NCI-H128 (cell line): ENCODE data around the gene ZNF552.
"Not testable (repeated sequence)": the region's sequence is repeated elsewhere in the genome, so short reads cannot be mapped to it uniquely, and the experiment has no call there.

ENCODE experiments used
- DNase-seq: peaks from one replicate; lab custom pipeline; 2025; ENCODE audit not compliant: unreplicated experiment; lab: John Stamatoyannopoulos, UW

Gene ZNF552

DNA sequence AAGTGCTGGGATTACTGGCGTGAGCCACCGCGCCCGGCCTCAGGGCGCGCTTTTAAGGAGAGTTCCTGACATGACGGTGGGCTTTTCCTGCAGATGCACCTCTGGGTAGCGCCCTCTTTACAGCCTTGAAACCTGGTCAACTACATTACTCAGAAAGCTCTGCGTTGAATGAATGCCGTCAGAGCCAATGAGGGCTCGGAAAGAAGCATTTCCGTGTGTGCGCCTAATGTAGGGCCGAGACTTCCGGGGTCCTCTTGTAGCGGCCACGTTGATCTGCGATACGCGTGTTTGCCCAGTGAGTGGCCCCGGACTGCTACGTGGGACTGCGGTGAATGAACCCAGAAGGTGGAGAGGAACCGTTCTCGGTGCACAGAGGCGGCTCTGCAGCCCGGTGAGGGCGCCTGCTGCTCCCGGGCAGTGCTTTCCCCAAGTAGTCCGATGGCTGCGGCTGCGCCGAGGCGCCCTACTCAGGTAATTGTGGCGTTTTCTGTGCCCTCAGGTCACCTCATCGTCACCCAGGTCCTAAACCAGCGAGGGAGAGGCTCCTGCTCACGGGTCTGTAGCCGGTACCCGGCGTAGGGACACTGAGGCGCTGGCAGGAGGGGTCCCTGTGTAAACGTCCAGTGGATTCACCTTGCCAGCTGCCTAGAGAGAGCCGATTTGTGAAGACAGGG lies 4.9 kb upstream of the ZNF552 start:
- peak; percentile 70 for DNase-seq

DNA sequence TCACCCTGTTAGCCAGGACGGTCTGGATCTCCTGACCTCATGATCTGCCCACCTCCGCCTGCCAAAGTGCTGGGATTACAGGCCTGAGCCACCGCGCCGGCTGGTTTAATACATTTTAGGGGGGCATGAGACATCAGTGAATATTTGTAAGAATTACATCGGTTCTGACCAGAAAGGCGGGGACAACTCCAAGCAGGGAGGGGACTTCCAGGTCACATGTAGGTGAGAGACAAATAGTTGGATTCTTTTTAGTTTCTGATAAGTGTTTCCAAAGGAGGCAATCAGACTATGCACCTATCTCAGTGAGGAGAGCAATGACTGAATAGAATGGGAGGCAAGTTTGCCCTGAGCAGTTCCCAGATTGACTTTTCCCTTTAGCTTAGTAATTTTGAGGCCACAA lies 3.7 kb upstream of the ZNF552 start:
- DNase-seq, result no peak

DNA sequence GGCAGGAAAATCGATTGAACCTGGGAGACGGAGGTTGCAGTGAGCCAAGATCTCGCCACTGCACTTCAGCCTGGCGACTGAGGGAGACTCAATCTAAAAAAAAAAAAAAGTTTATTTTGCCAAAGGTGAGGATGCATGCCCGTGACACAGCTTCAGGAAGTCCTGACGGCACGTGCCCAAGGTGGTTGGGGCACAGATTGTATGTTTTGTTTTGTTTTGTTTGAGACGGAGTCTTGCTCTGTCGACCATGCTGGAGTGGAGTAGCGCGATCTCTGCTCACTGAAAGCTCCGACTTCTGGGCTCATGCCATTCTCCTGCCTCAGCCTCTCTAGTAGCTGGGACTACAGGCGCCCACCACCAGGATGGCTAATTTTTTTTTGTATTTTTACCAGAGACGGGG lies 3.3 kb upstream of the ZNF552 start:
- no peak for DNase-seq

DNA sequence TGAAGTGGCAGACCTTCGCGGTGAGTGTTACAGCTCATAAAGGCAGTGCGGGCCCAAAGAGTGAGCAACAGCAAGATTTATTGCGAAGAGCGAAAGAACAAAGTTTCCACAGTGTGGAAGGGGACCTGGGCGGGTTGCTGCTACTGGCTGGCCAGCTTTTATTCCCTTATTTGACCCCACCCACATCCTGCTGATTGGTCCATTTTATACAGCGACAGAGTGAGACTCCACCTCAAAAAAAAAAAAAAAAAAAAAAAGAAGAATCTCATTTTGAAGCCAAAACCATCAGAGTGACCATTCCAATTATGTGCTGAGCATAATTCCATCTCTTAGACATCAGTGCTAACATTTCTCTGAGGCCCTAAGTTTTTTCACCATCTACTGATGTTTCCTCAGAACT lies 1.9 kb upstream of the ZNF552 start:
- no peak for DNase-seq

DNA sequence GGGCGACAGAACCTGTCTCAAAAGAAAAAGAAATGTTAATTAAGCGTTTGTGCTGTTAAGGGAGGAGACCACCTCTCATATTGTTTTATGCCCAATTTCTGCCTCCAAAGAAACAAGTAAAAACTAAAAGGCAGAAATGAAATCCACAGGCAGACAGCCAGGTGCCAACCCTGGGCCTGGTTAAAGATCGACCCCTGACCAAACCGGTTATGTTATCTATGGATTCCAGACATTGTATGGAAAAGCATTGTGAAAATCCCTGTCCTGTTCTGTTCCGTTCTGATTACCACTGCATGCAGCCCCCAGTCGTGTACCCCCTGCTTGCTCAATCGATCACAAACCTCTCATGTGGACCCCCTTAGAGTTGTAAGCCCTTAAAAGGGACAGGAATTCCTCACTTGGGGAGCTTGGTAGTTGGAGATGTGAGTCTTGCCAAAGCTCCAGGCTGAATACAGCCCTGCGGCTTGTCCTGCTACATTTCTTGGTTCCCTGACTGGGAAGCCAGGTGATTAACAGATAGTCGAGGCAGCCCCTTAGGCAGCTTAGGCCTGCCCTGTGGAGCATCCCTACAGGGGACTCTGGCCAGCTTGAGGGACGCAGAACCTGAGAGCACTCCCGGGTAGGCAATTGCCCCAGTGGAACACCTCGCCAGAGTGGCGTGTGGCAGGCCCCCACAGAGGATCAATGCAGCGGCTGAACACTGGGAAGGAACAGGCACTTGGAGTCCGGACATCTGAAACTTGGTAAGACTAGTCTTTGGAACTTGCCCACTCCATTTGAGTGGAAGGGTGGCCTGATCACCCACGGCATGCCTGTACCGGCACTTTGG lies 748 bp upstream of the ZNF552 start:
- no peak for DNase-seq

DNA sequence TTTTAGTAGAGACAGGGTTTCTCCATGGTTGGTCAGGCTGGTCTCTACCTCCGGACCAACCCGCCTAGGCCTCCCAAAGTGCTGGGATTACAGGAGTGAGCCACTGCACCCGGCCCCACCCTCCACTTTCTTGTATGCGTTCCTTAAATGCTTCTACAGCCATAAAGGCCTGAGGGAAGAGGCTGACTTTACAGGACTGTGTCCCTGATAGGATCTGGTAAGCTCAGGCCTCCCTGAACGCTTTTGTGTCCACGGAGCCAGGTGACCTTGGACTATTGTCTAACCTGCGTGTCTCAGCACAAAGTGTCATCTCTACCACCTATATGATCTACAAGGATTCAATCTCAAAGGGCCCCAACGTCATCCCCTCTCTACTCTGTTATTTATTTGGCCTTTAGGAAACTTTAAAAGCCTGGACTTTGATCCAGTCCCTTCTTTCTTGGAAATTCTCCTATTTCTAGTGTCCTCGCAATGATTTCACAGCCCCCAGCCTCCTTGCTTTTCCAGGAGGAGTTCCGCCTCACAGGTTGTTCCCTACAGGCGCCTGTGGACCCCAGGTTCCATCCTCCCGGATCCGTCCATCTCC lies 701 bp downstream of the ZNF552 start:
- no peak for DNase-seq

DNA sequence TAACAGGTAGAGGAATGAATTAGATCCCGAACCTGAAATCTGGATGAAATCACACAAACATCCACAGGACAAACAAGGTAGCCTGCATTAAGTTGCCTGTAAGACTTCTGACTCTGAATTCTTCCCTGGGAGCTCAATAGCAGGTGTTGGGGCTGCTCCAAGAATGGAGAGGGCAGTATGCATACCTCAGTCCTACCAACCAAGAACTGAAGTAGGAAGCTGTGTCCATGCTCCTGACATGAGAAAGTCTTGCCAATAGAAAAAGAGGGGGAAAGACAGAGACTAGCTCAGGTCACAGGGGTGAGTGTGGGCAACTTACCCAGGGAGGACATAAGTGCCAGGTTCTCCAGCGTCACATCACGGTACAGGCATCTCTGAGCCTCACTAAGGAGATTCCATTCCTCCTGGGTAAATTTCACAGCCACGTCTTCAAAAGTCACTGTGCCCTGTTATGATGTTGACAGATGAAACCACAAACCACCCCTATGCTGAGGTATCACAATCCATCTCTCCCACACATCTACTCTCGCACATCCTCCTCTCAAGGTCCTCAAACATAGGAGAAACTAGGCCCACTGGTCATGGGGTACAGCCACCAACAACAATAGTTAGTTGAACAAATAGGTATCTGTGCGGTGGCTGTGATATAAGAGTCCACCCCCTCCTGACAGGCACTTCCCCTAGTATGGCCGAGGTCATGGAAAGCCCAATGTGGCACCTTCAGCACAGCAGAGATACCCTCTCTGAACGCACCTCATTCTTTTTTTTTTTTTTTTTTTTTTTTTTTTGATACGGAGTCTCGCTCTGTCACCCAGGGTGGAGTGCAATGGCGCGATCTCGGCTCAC lies 1.5 kb downstream of the ZNF552 start:
- not testable (repeated sequence) for DNase-seq

DNA sequence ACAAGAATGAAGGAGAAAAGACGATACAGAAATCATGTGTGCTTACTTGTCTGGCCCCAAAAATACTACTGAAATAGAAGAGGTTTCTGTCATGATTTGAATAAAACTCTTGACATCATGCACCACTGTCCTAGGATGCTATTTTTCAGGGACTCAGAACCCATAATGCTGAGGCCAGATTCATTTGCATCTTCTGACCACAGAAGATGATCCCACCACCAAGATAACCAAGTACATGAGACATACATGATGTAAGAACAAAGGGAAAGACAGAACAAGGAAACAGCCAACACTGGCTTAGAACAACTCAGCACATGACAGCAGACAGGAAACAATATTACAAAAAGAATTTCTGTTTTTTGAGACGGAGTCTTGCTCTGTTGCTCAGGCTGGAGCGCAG lies 2.5 kb downstream of the ZNF552 start:
- DNase-seq, result no peak

DNA sequence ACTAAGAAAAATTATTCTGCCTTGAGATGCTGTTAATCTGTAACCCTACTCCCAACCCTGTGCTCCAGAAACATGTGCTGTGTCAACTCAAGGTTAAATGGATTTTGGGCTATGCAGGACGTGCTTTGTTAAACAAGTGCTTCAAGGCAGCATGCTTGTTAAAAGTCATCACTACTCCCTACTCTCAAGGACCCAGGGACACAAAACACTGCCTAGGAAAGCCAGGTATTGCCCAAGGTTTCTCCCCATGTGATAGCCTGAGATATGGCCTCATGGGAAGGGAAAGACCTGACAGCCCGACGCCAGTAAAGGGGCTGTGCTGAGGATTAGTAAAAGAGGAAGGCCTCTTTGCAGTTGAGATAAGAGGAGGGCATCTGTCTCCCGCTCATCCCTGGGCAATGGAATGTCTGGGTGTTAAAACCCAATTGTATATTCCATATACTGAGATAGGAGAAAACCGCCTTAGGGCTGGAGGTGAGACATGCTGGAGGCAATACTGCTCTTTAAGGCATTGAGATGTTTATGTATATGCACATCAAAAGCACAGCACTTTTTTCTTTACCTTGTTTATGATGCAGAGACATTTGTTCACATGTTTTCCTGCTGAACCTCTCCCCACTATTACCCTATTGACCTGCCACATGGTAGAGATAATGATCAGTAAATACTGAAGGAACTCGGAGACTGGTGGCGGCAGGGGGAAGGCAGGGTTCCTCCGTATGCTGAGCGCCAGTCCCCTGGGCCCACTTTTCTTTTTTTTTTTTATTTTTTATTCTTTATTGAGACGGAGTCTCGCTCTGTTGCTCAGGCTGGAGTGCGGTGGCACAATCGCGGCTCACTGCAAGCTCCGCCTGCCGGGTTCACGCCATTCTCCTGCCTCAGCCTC lies 4.1 kb downstream of the ZNF552 start:
- not testable (repeated sequence) for DNase-seq

DNA sequence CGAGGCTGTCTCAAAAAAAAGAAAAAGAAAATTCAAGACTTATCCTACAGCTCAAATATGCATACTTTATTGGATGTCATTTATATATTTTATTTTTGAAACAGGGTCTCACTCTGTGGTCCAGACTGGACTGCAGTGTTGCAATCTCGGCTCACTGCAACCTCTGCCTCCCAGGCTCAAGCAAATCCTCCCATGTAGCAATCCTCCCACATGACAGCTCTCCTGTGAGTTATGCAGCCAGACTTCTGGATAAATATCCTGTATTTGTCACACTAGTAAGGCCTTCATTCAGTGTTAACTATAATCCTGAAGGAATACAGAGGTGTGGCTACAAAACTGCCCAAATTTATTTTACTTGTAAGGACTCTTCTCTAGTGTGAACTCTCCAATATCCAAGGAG lies 7.2 kb downstream of the ZNF552 start:
- no peak for DNase-seq

DNA sequence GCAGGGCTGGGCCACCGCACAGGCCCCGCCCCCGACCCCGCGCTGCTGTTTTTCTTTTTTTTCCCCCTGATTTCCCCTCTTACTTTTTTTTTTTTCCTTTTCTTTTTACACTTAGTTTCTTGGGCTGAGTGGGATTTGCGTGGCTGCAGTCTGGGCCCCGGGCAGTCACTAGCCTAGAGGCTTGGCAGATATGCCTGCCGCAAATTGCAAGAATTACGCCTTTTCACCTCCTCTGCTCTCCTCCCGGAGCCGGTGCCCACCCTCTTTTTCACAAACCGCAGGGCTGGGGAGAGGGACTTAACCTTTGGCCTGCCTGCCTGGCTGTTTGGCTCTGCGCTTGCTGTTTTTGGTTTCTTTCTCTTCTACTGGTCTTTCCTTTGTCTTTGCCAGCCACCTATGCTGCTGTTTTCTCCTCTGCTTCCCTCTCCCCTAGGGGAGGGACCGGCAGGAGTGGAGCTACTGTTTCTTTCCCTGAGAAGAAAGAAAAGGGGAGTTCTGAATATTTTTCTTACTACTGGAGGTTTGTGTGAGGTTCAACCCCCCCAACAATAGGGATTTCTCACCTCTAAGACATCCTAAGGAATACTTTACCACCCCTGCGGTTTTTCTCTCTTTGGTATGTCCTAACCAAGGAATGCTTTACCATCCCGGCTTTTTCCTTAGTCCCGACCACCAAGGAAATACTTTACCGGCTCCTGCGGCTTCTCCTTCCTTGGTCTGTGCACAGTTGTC lies 11.0 kb downstream of the ZNF552 start:
- no peak for DNase-seq

DNA sequence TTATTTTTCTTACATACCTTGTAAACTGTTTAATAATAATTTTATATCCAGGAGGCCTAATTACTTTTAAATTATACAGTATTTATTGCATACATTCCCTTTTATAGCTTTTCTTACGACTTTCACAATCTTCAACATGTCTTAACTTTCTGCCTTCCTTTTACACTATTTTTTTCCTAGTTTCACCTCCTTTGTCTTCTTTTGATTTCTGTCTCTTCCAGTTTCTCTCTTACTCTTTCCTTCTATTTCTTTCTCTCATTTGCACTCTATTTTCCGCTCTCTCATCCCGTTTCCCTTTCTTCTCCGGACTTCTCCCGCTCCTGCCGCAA lies 11.5 kb downstream of the ZNF552 start:
- no peak for DNase-seq

DNA sequence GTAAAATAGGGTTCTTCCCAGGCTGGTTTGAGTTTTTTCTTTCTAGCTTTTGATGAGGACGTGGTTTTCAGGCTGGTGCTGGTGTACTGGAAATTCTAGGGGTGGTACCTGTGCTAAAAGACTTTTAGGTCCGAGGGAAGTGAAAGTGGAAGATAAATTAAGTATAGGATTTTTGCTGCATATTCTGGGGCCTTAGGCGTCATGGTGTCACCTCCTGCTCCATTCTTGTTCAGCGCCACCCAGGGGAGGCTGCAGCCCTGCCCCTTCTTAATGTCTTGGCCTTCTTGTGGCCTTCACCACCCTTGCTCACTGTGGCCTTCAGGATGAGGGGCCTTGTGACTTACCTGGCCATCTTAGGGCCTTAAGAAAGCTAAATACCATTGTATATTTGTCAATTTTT lies 12.4 kb downstream of the ZNF552 start:
- DNase-seq, result no peak

DNA sequence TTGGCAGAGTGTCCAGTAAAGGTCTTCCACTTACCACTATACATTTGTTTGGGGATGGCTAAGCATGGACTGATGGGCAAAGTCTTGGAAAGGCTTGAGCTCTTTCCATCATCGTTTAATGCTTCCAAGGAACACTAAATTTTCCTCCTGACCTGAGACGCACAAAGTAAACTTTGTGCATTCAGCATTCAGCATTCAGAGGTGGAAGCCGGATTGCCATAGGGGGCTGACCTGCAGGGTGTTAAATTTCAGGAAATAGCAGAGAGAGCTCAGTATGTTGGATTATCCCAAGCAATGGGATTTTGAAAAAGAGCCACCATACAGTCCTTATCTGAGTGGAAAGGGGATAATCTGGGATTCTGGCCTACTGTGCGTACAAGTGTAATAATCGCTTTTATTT lies 14.0 kb downstream of the ZNF552 start:
- DNase-seq, result no peak

DNA sequence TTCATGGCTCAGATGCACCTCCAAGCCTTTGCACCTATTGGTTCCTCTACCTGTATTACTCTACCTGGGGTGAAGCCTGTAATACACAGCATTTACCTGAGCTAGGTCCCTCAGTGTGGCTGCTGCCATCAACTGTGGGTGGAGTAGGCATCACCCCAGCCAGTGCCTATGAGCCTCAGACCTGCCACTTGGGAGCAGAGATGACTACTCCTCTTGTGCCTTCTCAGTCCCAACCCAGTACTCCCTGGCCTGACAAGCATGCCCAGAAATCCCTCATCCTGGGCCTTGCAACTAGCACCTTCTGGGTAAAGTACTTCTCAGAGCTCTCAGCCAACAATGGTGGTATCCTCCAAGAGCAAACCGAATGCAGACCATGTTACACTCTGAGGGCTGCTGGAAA lies 18.1 kb downstream of the ZNF552 start:
- not testable (repeated sequence) for DNase-seq

DNA sequence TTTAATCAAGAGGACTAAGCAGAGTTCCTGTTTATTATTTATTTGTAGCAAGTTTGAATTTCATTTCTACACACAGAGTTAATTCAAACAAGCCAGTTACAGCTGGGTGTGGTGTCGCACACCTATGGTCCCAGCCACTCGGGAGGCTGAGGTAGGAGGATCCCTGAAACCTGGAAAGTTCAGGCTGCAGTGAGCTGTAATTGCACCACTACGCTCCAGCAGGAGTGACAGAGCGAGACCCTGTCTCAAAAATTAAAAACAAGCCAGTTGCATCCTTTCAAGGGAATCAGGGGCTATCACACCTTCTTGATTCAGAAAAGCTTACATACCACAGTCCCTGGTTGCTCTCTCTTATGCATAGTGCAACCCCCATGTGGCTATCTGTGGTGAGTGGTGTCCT lies 25.4 kb downstream of the ZNF552 start:
- no peak for DNase-seq

DNA sequence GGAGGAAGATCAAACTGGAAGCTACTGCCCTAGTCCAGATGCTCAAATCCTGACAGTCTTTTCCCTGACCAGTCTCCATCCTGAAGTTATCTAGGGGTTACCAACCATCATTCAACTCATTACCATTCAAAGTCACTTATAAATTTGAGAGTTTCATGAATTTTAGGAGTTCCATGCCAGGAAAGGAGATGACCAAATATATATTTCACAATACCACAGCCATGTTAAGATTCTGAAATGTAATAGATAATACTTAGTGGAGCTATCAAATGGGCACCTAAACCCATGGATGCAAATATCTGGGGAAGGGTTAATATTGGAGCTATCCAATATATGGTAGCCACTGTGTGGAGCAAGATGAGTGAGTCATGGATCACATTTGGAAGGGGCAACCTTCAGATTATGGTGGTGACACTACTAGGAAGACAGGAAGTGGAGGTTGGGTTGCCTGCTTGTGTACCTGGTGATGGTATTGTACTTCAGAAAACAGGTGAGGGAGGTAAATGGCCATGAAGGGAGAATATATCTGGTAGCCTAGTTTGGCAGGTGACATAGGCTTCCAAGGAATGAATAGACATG lies 26.5 kb downstream of the ZNF552 start:
- DNase-seq, result no peak

DNA sequence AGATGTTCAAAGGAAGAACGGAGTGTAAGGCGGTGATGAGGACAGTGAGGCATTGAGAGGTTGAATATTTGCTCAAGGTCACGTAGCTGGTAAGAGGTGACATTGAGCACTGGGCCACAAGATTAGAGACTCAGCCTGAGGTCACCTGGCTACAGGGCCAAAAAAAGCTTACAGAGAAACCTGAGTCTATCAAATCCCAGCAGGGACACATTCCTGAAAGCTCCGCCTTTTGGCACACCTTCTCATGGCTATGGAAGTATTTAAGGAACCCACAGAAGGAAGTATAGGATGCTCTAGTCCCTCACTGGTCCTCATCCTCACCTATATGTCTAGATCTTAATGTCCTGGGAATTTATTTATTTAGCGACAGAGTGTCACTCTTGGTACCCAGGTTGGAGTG lies 27.8 kb downstream of the ZNF552 start:
- DNase-seq, result no peak

DNA sequence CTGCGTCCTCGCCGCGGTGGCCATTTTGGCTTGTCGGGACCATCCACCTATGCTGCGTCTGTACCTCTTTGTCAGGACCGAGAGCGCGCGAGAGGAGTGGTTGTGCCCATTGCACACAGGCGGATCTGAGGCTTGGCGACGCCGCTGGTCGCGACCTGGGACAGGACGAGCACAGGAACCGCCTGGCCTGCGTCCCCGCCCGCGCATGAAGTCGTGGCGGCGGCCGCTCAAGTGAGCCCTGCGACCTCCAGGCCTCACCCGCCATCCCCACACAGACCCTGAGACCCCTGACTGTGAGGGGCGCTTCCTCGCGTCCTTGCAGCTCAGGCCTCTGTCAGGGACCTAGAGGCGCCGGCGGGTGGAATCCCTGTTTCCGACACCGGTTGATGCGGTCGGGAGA lies 28.4 kb downstream of the ZNF552 start:
- DNase-seq, result no peak
